Lower lobe of right lung (tissue), 2 donors: ENCODE data around the gene SMAD1. TPM values are rescaled to one million over a fixed set of nuclear protein-coding genes. Genes with fewer than 3 reads are reported as not detected.

ENCODE experiments used
- ATAC-seq, 2 donors: fragments of 200-7000 bp; cut with Tn5 transposase; one replicate each; pipeline ENCODE4 v1.9.1; 2020 to 2022; ENCODE audit warnings: mild to moderate bottlenecking in 2 of 2, moderate library complexity in 2 of 2
- DNase-seq: peaks from one replicate; pipeline ENCODE4 v3.0.0-alpha.2; 2020
- H3K27ac ChIP-seq: fragments of 200-600 bp; one replicate; pipeline ENCODE4 v1.8.0; 2022
- H3K27me3 ChIP-seq: fragments of 200-600 bp; one replicate; pipeline ENCODE4 v1.8.0; 2022; ENCODE audit warnings: low read depth
- H3K36me3 ChIP-seq: fragments of 200-600 bp; one replicate; pipeline ENCODE4 v1.8.0; 2022; ENCODE audit warnings: mild to moderate bottlenecking
- H3K4me1 ChIP-seq: fragments of 200-600 bp; one replicate; pipeline ENCODE4 v1.8.0; 2022
- H3K4me3 ChIP-seq: fragments of 200-600 bp; one replicate; pipeline ENCODE4 v1.8.0; 2022; ENCODE audit warnings: mild to moderate bottlenecking
- H3K9me3 ChIP-seq: fragments of 200-600 bp; one replicate; pipeline ENCODE4 v1.8.0; 2022
- CTCF ChIP-seq: fragments of 200-600 bp; IDR thresholded peaks from one replicate; pipeline ENCODE4 v1.8.0; 2022; ENCODE audit warnings: antibody characterized with exemption, mild to moderate bottlenecking
- intact Hi-C: fragments of 100-400 bp; cut with DNase I; formaldehyde crosslinking; loops from one replicate; pipeline ENCODE4 v1.11.0; 2022
- total RNA-seq: library from RNA; stranded (reverse); fragmentation: NEBNext Ultra II Directional; extraction: Animal tissue kit (Norgen Biotek cat#: 25700); gene quantifications from one replicate; pipeline ENCODE4 v1.2.1, GENCODE V29; 2021
- donor health status: DM: no; HTN: yes; CAD: no; lungs with severe emphysema.

Gene SMAD1
- total RNA-seq, 1 donor from 2014 or later: 15.8 TPM

- peaks cover 9% of the 10 kb centered on the region for H3K4me1 ChIP-seq
- H3K36me3 ChIP-seq: no peaks in the 10 kb centered on the region
- H3K4me3 ChIP-seq: no peak overlapping the region
- no peaks in the 10 kb centered on the region for H3K27me3 ChIP-seq
- intact Hi-C loops: no loop called here
- H3K9me3 ChIP-seq: no peaks in the 10 kb centered on the region
- ATAC-seq (no peak), DNase-seq (no peak)
- TF ChIP-seq CTCF: no peak
- H3K27ac ChIP-seq: no peak overlapping the region
Observed at GRCh38 chr4:145524552-145524951, 42.9 kb downstream of the SMAD1 start.

GRCh38 chr4:145525291-145525740 lies 43.7 kb downstream of the SMAD1 start:
- ATAC-seq: no peak
- Histone ChIP-seq H3K4me1 (peaks cover 9% of the 10 kb centered on the region), H3K27me3 (no peaks in the 10 kb centered on the region), H3K9me3 (no peaks in the 10 kb centered on the region), H3K4me3 (no peak overlapping the region), H3K36me3 (no peaks in the 10 kb centered on the region), H3K27ac (no peak overlapping the region)
- TF ChIP-seq CTCF: no peak
- no peak for DNase-seq
- intact Hi-C loops: no loop called here

GRCh38 chr4:145527773-145528172 lies 46.1 kb downstream of the SMAD1 start:
- Histone ChIP-seq H3K4me1 (peaks cover 9% of the 10 kb centered on the region), H3K4me3 (no peak overlapping the region), H3K9me3 (no peaks in the 10 kb centered on the region), H3K36me3 (no peaks in the 10 kb centered on the region), H3K27ac (no peak overlapping the region), H3K27me3 (no peaks in the 10 kb centered on the region)
- TF ChIP-seq CTCF: no peak
- intact Hi-C loops: no loop called here
- ATAC-seq: no peak
- no peak for DNase-seq

- H3K27me3 ChIP-seq: no peaks in the 10 kb centered on the region
- H3K4me1 ChIP-seq: peaks cover 9% of the 10 kb centered on the region
- DNase-seq (no peak), ATAC-seq (no peak)
- H3K27ac ChIP-seq: no peak overlapping the region
- no peaks in the 10 kb centered on the region for H3K36me3 ChIP-seq
- no peak for TF ChIP-seq CTCF
- intact Hi-C loops: no loop called here
- no peak overlapping the region for H3K4me3 ChIP-seq
- no peaks in the 10 kb centered on the region for H3K9me3 ChIP-seq
Observed at GRCh38 chr4:145528601-145529000, 46.9 kb downstream of the SMAD1 start.

GRCh38 chr4:145530189-145530588 lies 48.5 kb downstream of the SMAD1 start:
- TF ChIP-seq CTCF: no peak
- no peaks in the 10 kb centered on the region for H3K27me3 ChIP-seq
- H3K4me3 ChIP-seq: no peak overlapping the region
- H3K36me3 ChIP-seq: no peaks in the 10 kb centered on the region
- H3K9me3 ChIP-seq: no peaks in the 10 kb centered on the region
- intact Hi-C loops: no loop called here
- peaks cover 8% of the 10 kb centered on the region for H3K4me1 ChIP-seq
- no peak for DNase-seq
- no peak for ATAC-seq
- H3K27ac ChIP-seq: no peak overlapping the region

GRCh38 chr4:145530662-145531061 lies 49.0 kb downstream of the SMAD1 start:
- Histone ChIP-seq H3K4me3 (no peak overlapping the region), H3K9me3 (no peaks in the 10 kb centered on the region), H3K4me1 (peaks cover 3% of the 10 kb centered on the region), H3K27me3 (no peaks in the 10 kb centered on the region), H3K36me3 (no peaks in the 10 kb centered on the region), H3K27ac (no peak overlapping the region)
- DNase-seq (no peak), ATAC-seq (no peak)
- TF ChIP-seq CTCF: no peak
- intact Hi-C loops: no loop called here
